ENCODE results near the gene RASGRP3. TPM values are rescaled to one million over a fixed set of nuclear protein-coding genes. Genes with fewer than 3 reads are reported as not detected.

Gene RASGRP3
- total and polyA plus RNA-seq, 12 donors: 14.9 to 77.4 (median 64.4) TPM

- H3K27ac ChIP-seq: no peak overlapping the region
- no peaks in the 10 kb centered on the region for H3K27me3 ChIP-seq
- no peak for TF ChIP-seq CTCF (IDR thresholded peaks at IDR 0.05)
- intact Hi-C loops (cut with DNase I): no loop called here
- no peaks in the 10 kb centered on the region for H3K9me3 ChIP-seq
- no peak overlapping the region for H3K4me3 ChIP-seq
- WGBS, 2 donors: 42 to 56% methylated on average over 2 of the region's 2 CpGs
- ATAC-seq (no peak), DNase-seq (no peak)
- peaks cover 0 to 89% (median 61%) of the 10 kb centered on the region in 9 donors for H3K4me1 ChIP-seq
- H3K36me3 ChIP-seq: no peaks in the 10 kb centered on the region
Observed at GRCh38 chr2:33496150-33496549, 19.7 kb downstream of the RASGRP3 start.

GRCh38 chr2:33496726-33497125, 20.3 kb downstream of the RASGRP3 start:
- Histone ChIP-seq H3K27ac (no peak overlapping the region), H3K27me3 (no peaks in the 10 kb centered on the region), H3K4me1 (peaks cover 0 to 83% (median 61%) of the 10 kb centered on the region in 9 donors), H3K9me3 (no peaks in the 10 kb centered on the region), H3K36me3 (no peaks in the 10 kb centered on the region), H3K4me3 (no peak overlapping the region)
- TF ChIP-seq CTCF (IDR thresholded peaks at IDR 0.05): no peak
- DNase-seq: no peak
- ATAC-seq: no peak
- intact Hi-C loops (cut with DNase I): no loop called here
- 68 to 83% methylated on average over 2 of the region's 2 CpGs for WGBS, 2 donors

GRCh38 chr2:33497221-33497650, 20.8 kb downstream of the RASGRP3 start:
- TF ChIP-seq CTCF (IDR thresholded peaks at IDR 0.05): no peak
- Histone ChIP-seq H3K4me3 (no peak overlapping the region), H3K27me3 (no peaks in the 10 kb centered on the region), H3K27ac (no peak overlapping the region), H3K9me3 (no peaks in the 10 kb centered on the region), H3K4me1 (peaks cover 0 to 78% (median 59%) of the 10 kb centered on the region in 9 donors), H3K36me3 (no peaks in the 10 kb centered on the region)
- intact Hi-C loops (cut with DNase I): no loop called here
- ATAC-seq: no peak
- DNase-seq: no peak

- intact Hi-C loops (cut with DNase I): no loop called here
- Histone ChIP-seq H3K27me3 (no peaks in the 10 kb centered on the region), H3K4me1 (peaks cover 0 to 71% (median 58%) of the 10 kb centered on the region in 9 donors), H3K9me3 (no peaks in the 10 kb centered on the region), H3K4me3 (no peak overlapping the region), H3K36me3 (no peaks in the 10 kb centered on the region), H3K27ac (no peak overlapping the region)
- no peak for TF ChIP-seq CTCF (IDR thresholded peaks at IDR 0.05)
- ATAC-seq (peak in 1 of 8 donors; percentile 30), DNase-seq (no peak)
- 80 to 84% methylated on average over 5 of the region's 5 CpGs for WGBS, 2 donors
Observed at GRCh38 chr2:33498291-33498956, 22.0 kb downstream of the RASGRP3 start.

Data from heart right ventricle (tissue), 16 donors.